WTC11 (cell line): Measurements from ENCODE around the gene UBXN2A.

Experiments used
- ESRRA ChIP-seq: sonication (generic); formaldehyde crosslinking; IDR thresholded peaks from 2 replicates; pipeline ENCODE4 v1.8.1; 2022; ENCODE audit warnings: mild to moderate bottlenecking, missing genetic modification reagents, borderline replicate concordance
- ZNF121 ChIP-seq: sonication (generic); formaldehyde crosslinking; IDR thresholded peaks from 2 replicates; pipeline ENCODE4 v1.8.0; 2023; ENCODE audit warnings: missing genetic modification reagents

GRCh38 chr2:23912054-23912453 is 28.2 kb upstream of the UBXN2A start:
- TF ChIP-seq ESRRA (CRISPR knock-in tag): no peak
- no peak for TF ChIP-seq ZNF121 (CRISPR knock-in tag)
